BE2C (cell line): ENCODE data around the gene MAP3K15.

Source experiments
- DNase-seq: peaks from one replicate; pipeline ENCODE4 v3.0.0-alpha.2; 2020
- H3K27me3 ChIP-seq: fragments of 250-450 bp; sonication (Bioruptor Pico); 2 replicates; pipeline ENCODE4 v1.5.1; 2020; ENCODE audit warnings: mild to moderate bottlenecking
- H3K36me3 ChIP-seq: fragments of 250-450 bp; sonication (Bioruptor Pico); 2 replicates; pipeline ENCODE4 v1.5.1; 2020; ENCODE audit warnings: mild to moderate bottlenecking
- H3K4me1 ChIP-seq: fragments of 250-450 bp; sonication (Bioruptor Pico); 2 replicates; pipeline ENCODE4 v1.5.1; 2020
- H3K4me3 ChIP-seq: 2 replicates; pipeline ENCODE4 v1.5.1; 2011; ENCODE audit warnings: low read depth, low read length
- H3K9me3 ChIP-seq: fragments of 250-450 bp; sonication (Bioruptor Pico); 2 replicates; pipeline ENCODE4 v1.5.1; 2020
- CTCF ChIP-seq: IDR thresholded peaks from 2 replicates; pipeline ENCODE4 v1.5.1; 2012; ENCODE audit warnings: mild to moderate bottlenecking, low read depth, low read length

MAP3K15 gene

GRCh38 chrX:19557822-19558221 is 42.5 kb upstream of the MAP3K15 start:
- Histone ChIP-seq H3K27me3 (no peaks in the 10 kb centered on the region), H3K36me3 (no peaks in the 10 kb centered on the region), H3K4me1 (no peaks in the 10 kb centered on the region), H3K4me3 (no peak overlapping the region), H3K9me3 (no peaks in the 10 kb centered on the region)
- no peak for DNase-seq
- no peak for TF ChIP-seq CTCF

GRCh38 chrX:19556202-19556601 is 40.9 kb upstream of the MAP3K15 start:
- no peak for DNase-seq
- H3K36me3 ChIP-seq: no peaks in the 10 kb centered on the region
- no peaks in the 10 kb centered on the region for H3K9me3 ChIP-seq
- TF ChIP-seq CTCF: no peak
- H3K4me3 ChIP-seq: no peak overlapping the region
- no peaks in the 10 kb centered on the region for H3K27me3 ChIP-seq
- no peaks in the 10 kb centered on the region for H3K4me1 ChIP-seq

- no peak for TF ChIP-seq CTCF
- H3K27me3 ChIP-seq: no peaks in the 10 kb centered on the region
- DNase-seq: no peak
- no peak overlapping the region for H3K4me3 ChIP-seq
- H3K36me3 ChIP-seq: no peaks in the 10 kb centered on the region
- no peaks in the 10 kb centered on the region for H3K4me1 ChIP-seq
- H3K9me3 ChIP-seq: no peaks in the 10 kb centered on the region
Observed at GRCh38 chrX:19555683-19556082, 40.4 kb upstream of the MAP3K15 start.

- H3K27me3 ChIP-seq: no peaks in the 10 kb centered on the region
- DNase-seq: no peak
- no peaks in the 10 kb centered on the region for H3K36me3 ChIP-seq
- H3K9me3 ChIP-seq: no peaks in the 10 kb centered on the region
- H3K4me3 ChIP-seq: no peak overlapping the region
- H3K4me1 ChIP-seq: no peaks in the 10 kb centered on the region
- TF ChIP-seq CTCF: no peak
Observed at GRCh38 chrX:19555236-19555635, 39.9 kb upstream of the MAP3K15 start.

- Histone ChIP-seq H3K4me3 (no peak overlapping the region), H3K4me1 (no peaks in the 10 kb centered on the region), H3K27me3 (no peaks in the 10 kb centered on the region), H3K36me3 (no peaks in the 10 kb centered on the region), H3K9me3 (no peaks in the 10 kb centered on the region)
- no peak for TF ChIP-seq CTCF
- no peak for DNase-seq
Observed at GRCh38 chrX:19554786-19555185, 39.5 kb upstream of the MAP3K15 start.

GRCh38 chrX:19552793-19553192 is 37.5 kb upstream of the MAP3K15 start:
- no peak overlapping the region for H3K4me3 ChIP-seq
- no peak for DNase-seq
- no peaks in the 10 kb centered on the region for H3K4me1 ChIP-seq
- H3K27me3 ChIP-seq: no peaks in the 10 kb centered on the region
- no peaks in the 10 kb centered on the region for H3K36me3 ChIP-seq
- H3K9me3 ChIP-seq: no peaks in the 10 kb centered on the region
- TF ChIP-seq CTCF: no peak
